GM12872 (cell line): Measurements from ENCODE around the gene GRIK2.

Source experiments
- CTCF ChIP-seq: IDR thresholded peaks from 3 replicates; pipeline ENCODE4 v1.5.1; 2011; ENCODE audit warnings: low read depth, mild to moderate bottlenecking, low read length, moderate library complexity; ENCODE audit not compliant: insufficient read depth

The GRIK2 gene

GRCh38 chr6:101876431-101876830, 482.9 kb downstream of the GRIK2 start:
- no peak for TF ChIP-seq CTCF

- no peak for TF ChIP-seq CTCF
Observed at GRCh38 chr6:101878554-101879276, 485.2 kb downstream of the GRIK2 start.

GRCh38 chr6:101879782-101880181, 486.3 kb downstream of the GRIK2 start:
- no peak for TF ChIP-seq CTCF

GRCh38 chr6:101883505-101883904, 490.0 kb downstream of the GRIK2 start:
- no peak for TF ChIP-seq CTCF

GRCh38 chr6:101887532-101887931, 494.0 kb downstream of the GRIK2 start:
- TF ChIP-seq CTCF, result no peak

- TF ChIP-seq CTCF, result no peak
Observed at GRCh38 chr6:101907356-101908217, 514.1 kb downstream of the GRIK2 start.

- TF ChIP-seq CTCF, result no peak
Observed at GRCh38 chr6:101909366-101909765, 515.9 kb downstream of the GRIK2 start.
